ENCODE data around the gene CIB4. TPM values are rescaled to one million over a fixed set of nuclear protein-coding genes. Genes with fewer than 3 reads are reported as not detected.
"Not testable (repeated sequence)": the region's sequence is repeated elsewhere in the genome, so short reads cannot be mapped to it uniquely, and the experiment has no call there.

CIB4 gene
- total RNA-seq, 4 donors from 2014 or later: 0.45 to 0.94 TPM; not detected in 2

GRCh38 chr2:26658691-26659346, 17.7 kb upstream of the CIB4 start:
- H3K4me3 ChIP-seq (replicated peaks in 1 of 3): no peak overlapping the region
- WGBS, 2 donors: 67 to 81% methylated on average over 6 of the region's 6 CpGs
- no peak for DNase-seq
- TF ChIP-seq CTCF (IDR thresholded peaks at IDR 0.05): no peak
- TF ChIP-seq POLR2A (IDR thresholded peaks at IDR 0.05): no peak
- H3K27ac ChIP-seq: no peak overlapping the region
- H3K27me3 ChIP-seq: no peaks in the 10 kb centered on the region
- intact Hi-C loops (cut with DNase I): no loop called here
- H3K4me1 ChIP-seq: peaks cover 6% of the 10 kb centered on the region in 2 donors
- H3K9me3 ChIP-seq: no peaks in the 10 kb centered on the region
- no peaks in the 10 kb centered on the region for H3K36me3 ChIP-seq

- WGBS, 2 donors: 73 to 94% methylated on average over 4 of the region's 4 CpGs
- DNase-seq: no peak
- peaks cover 20 to 21% of the 10 kb centered on the region in 2 donors for H3K4me1 ChIP-seq
Measured at GRCh38 chr2:26657265-26657664, 16.1 kb upstream of the CIB4 start.

GRCh38 chr2:26655611-26656195, 14.5 kb upstream of the CIB4 start:
- intact Hi-C loops (cut with DNase I): no loop called here
- H3K36me3 ChIP-seq: no peaks in the 10 kb centered on the region

More at GRCh38 chr2:26657265-26657664, 16.1 kb upstream of the CIB4 start:
- no peaks in the 10 kb centered on the region for H3K9me3 ChIP-seq
- H3K27ac ChIP-seq: no peak overlapping the region
- TF ChIP-seq POLR2A (IDR thresholded peaks at IDR 0.05) (no peak), CTCF (IDR thresholded peaks at IDR 0.05) (no peak)
- intact Hi-C loops (cut with DNase I): no loop called here
- no peaks in the 10 kb centered on the region for H3K36me3 ChIP-seq
- H3K27me3 ChIP-seq: no peaks in the 10 kb centered on the region
- no peak overlapping the region for H3K4me3 ChIP-seq (replicated peaks in 1 of 3)

GRCh38 chr2:26655120-26655519, 14.0 kb upstream of the CIB4 start:
- H3K9me3 ChIP-seq; H3K4me3 ChIP-seq (replicated peaks in 1 of 3); H3K36me3 ChIP-seq; DNase-seq; H3K27ac ChIP-seq; intact Hi-C loops (cut with DNase I); H3K27me3 ChIP-seq: not testable (repeated sequence)
- WGBS, 2 donors: 85 to 100% methylated on average over 1 of the region's 1 CpG
- H3K4me1 ChIP-seq: peaks cover 37 to 41% of the 10 kb centered on the region in 2 donors

More at GRCh38 chr2:26655611-26656195, 14.5 kb upstream of the CIB4 start:
- no peaks in the 10 kb centered on the region for H3K9me3 ChIP-seq
- no peaks in the 10 kb centered on the region for H3K27me3 ChIP-seq
- no peak overlapping the region for H3K4me3 ChIP-seq (replicated peaks in 1 of 3)
- H3K4me1 ChIP-seq: peaks cover 35 to 37% of the 10 kb centered on the region in 2 donors
- WGBS, 2 donors: 87 to 96% methylated on average over 6 to 9 of the region's 9 CpGs
- TF ChIP-seq CTCF (IDR thresholded peaks at IDR 0.05): no peak
- DNase-seq: no peak
- no peak overlapping the region for H3K27ac ChIP-seq

- no peak for DNase-seq
- H3K27ac ChIP-seq: peak overlapping the region; percentile 23 to 95 (median 83)
- intact Hi-C loops (cut with DNase I): no loop called here
- peaks cover 37 to 41% of the 10 kb centered on the region in 2 donors for H3K4me1 ChIP-seq
- H3K36me3 ChIP-seq: no peaks in the 10 kb centered on the region
- H3K27me3 ChIP-seq: no peaks in the 10 kb centered on the region
- TF ChIP-seq CTCF (IDR thresholded peaks at IDR 0.05) (no peak), POLR2A (IDR thresholded peaks at IDR 0.05) (no peak)
- H3K9me3 ChIP-seq: no peaks in the 10 kb centered on the region
- H3K4me3 ChIP-seq (replicated peaks in 1 of 3): no peak overlapping the region
- WGBS, 2 donors: 50 to 69% methylated on average over 2 to 3 of the region's 3 CpGs
Measured at GRCh38 chr2:26654061-26654340, 12.8 kb upstream of the CIB4 start.
